ENCODE results near the gene CACTIN. TPM values are rescaled to one million over a fixed set of nuclear protein-coding genes. Genes with fewer than 3 reads are reported as not detected.

The CACTIN gene
- total RNA-seq, 1 experiment from 2014 or later: 36.3 TPM

DNA sequence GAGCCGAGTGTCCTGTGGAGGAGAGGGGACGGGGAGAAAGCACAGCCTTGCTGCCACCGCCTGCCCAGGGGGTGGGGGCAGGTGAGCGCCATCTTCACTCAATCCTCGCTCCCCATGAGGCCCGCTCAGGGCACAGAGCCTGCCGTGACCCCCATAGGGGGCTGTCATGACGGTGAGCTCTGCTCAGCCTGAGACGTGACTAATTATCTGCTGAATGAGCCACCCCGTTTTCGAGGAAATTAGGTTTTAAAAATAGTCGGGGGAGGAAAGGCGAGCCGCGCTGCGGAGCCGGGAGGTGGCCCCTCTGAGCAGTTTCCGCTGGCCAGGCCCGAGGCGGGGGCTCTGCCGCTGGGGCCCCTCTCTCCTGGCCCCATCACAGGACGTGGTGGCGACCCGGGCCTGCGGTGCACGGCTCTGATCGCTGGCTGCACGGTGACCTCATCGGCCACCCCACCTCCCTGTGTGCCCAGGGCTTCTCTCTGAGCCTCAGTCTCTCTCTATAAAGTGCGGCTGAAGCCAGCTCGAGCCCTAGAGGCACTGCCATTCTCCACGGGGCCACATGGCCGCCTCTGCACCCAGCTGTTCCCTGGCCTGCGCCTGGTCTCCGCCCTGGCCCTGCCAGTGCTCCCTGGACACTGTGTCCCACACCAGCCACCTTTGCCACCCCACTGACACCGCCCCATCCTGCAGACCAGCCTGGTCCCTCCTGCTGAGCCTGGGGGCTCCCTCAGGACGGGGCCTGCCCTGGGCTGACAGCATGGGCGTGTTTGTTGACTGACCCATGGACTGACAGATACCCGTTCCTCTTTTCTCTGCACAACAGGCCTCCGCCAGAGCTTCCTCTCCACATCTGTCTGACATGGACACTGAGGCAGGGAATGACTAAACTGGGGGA is 45.3 kb upstream of the CACTIN start:
- POLR2A ChIA-PET (ENCODE audit: low non-redundant PET): no interaction called here
- intact Hi-C loops (cut with micrococcal nuclease; ENCODE audit: unreplicated experiment): no loop called here

DNA sequence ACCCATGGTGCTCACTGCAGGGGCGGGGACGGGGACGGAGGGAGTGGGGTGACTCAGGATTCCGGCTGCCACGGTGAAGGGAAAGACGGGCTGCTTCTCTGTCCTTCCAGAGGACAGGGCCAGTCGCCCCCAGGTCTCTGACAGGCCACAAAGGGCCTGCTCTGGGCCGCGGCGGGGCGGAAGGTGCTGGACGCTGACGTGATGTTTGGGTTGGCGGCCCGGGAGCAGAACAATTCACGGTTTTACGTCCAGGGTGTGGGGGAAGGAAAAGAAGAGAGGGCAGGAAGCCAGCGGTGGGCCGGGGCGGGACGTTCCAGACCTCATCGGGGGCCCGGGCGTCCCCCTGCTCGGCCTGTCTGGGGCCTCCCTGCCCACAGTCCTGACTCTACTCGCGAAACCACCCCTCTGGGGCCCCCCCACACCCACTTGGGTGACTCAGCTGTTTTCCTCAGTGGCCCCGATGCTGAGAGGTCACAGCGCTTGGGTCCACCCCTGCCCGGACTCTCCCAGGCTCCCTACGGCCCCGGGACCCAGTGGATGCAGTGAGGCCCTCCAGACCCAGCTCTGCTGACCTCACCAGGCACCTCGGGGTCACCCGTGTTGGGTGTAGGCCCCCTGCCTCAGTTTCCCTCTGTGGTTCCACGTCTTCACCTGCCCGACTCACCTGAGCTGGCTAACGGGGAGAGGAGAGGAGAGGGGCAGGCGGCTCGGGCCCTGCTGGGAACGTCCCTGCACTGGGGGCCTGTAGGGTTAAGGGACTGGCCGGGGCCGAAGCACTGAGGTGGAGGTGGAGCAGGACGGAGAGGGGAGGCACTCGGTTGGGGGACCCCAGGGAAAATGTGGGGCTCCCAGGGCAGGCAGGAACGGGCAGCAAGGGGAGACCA is 44.4 kb upstream of the CACTIN start:
- TF ChIP-seq, protein P1, sequence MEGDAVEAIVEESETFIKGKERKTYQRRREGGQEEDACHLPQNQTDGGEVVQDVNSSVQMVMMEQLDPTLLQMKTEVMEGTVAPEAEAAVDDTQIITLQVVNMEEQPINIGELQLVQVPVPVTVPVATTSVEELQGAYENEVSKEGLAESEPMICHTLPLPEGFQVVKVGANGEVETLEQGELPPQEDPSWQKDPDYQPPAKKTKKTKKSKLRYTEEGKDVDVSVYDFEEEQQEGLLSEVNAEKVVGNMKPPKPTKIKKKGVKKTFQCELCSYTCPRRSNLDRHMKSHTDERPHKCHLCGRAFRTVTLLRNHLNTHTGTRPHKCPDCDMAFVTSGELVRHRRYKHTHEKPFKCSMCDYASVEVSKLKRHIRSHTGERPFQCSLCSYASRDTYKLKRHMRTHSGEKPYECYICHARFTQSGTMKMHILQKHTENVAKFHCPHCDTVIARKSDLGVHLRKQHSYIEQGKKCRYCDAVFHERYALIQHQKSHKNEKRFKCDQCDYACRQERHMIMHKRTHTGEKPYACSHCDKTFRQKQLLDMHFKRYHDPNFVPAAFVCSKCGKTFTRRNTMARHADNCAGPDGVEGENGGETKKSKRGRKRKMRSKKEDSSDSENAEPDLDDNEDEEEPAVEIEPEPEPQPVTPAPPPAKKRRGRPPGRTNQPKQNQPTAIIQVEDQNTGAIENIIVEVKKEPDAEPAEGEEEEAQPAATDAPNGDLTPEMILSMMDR (conservative IDR thresholded peaks at IDR 0.05; ENCODE audit: low read depth, low read length): no peak
- TF ChIP-seq EZH2 (IDR thresholded peaks at IDR 0.05; ENCODE audit: borderline replicate concordance, low read depth, low read length, poor library complexity, severe bottlenecking): no peak
- ChIA-PET CTCF (interaction anchor here (0.6 kb wide), 1 partner anchor 43 kb away, joined by 3 read pairs; no protein-coding TSS in a partner anchor), POLR2A (ENCODE audit: low non-redundant PET) (no interaction called here)
- DNase-seq (ENCODE audit: low spot score): no peak
- no TSS peak for BruUV-seq (replicated peaks)
- intact Hi-C loops (cut with micrococcal nuclease; ENCODE audit: unreplicated experiment): no loop called here
- no peaks in the 10 kb centered on the region for H3K36me3 ChIP-seq (ENCODE audit: insufficient read depth, low read length, poor library complexity, severe bottlenecking)
- peak overlapping the region; percentile 67 for H3K27ac ChIP-seq (ENCODE audit: low read depth, low read length, poor library complexity, severe bottlenecking)
- H3K27me3 ChIP-seq (replicated peaks; ENCODE audit: insufficient read depth, low read depth, low read length, poor library complexity): no peaks in the 10 kb centered on the region
- H3K4me3 ChIP-seq (ENCODE audit: low read depth, low read length, poor library complexity, severe bottlenecking): no peak overlapping the region
- H3K9me3 ChIP-seq (ENCODE audit: low read depth, low read length, poor library complexity, severe bottlenecking): no peaks in the 10 kb centered on the region
- peaks cover 12% of the 10 kb centered on the region for H3K4me1 ChIP-seq (ENCODE audit: insufficient read depth, low read length, poor library complexity, severe bottlenecking)

More for the DNA sequence above, 45.3 kb upstream of the CACTIN start:
- CTCF ChIA-PET: interaction anchor here (0.6 kb wide), 1 partner anchor 44 kb away, joined by 3 read pairs; no protein-coding TSS in a partner anchor
- peak overlapping the region; percentile 67 for H3K27ac ChIP-seq (ENCODE audit: low read depth, low read length, poor library complexity, severe bottlenecking)
- H3K4me3 ChIP-seq (ENCODE audit: low read depth, low read length, poor library complexity, severe bottlenecking): no peak overlapping the region
- BruUV-seq (replicated peaks): no TSS peak
- H3K4me1 ChIP-seq (ENCODE audit: insufficient read depth, low read length, poor library complexity, severe bottlenecking): peaks cover 12% of the 10 kb centered on the region
- no peaks in the 10 kb centered on the region for H3K9me3 ChIP-seq (ENCODE audit: low read depth, low read length, poor library complexity, severe bottlenecking)
- H3K36me3 ChIP-seq (ENCODE audit: insufficient read depth, low read length, poor library complexity, severe bottlenecking): no peaks in the 10 kb centered on the region
- no peaks in the 10 kb centered on the region for H3K27me3 ChIP-seq (replicated peaks; ENCODE audit: insufficient read depth, low read depth, low read length, poor library complexity)
- no peak for DNase-seq (ENCODE audit: low spot score)
- TF ChIP-seq, protein P1 (conservative IDR thresholded peaks at IDR 0.05; ENCODE audit: low read depth, low read length): peak; percentile 38
- no peak for TF ChIP-seq EZH2 (IDR thresholded peaks at IDR 0.05; ENCODE audit: borderline replicate concordance, low read depth, low read length, poor library complexity, severe bottlenecking)

DNA sequence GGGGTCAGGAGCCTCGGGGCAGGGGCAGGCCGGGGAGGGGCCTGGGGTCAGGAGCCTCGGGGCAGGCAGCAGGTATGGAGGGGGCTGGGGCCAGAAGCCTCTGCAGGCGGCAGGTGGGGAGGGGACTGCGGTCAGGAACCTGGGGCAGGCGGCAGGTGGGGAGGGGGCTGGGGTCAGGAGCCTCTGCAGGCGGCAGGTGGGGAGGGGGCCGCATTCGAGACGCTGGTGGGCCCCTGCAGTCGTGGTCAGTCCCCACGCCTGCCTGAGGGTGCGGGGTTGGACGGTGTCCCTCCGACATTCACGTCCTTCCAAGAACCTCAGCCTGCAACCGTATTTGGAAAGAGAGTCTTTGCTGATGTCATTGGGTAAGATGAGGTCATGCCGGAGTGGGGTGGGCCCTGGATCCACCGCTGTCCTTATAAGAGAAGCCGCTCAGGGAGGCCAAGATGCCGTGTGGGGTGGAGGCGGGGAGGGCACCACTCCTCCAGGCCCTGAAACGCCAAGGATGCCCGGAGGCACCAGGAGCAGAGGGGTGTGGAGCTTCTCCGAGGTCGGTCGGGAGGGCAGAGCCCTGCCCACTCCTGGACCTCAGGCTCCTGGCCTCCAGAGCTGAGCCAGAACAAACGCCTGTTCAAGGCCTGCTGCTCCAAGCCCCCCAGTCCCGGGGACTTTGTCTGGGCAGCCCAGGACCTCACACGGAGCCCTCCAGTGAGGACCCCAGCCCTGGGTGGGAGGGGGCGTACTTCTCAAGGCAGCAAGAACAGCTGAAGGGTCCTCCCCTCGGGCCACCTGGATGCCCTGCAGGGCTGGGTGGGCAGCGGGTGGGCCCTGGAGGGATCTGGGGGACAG is 43.6 kb upstream of the CACTIN start:
- ChIA-PET POLR2A (ENCODE audit: low non-redundant PET) (no interaction called here), CTCF (no interaction called here)
- BruUV-seq (replicated peaks): no TSS peak
- Histone ChIP-seq H3K36me3 (ENCODE audit: insufficient read depth, low read length, poor library complexity, severe bottlenecking) (no peaks in the 10 kb centered on the region), H3K4me1 (ENCODE audit: insufficient read depth, low read length, poor library complexity, severe bottlenecking) (peaks cover 12% of the 10 kb centered on the region), H3K9me3 (ENCODE audit: low read depth, low read length, poor library complexity, severe bottlenecking) (no peaks in the 10 kb centered on the region), H3K27me3 (replicated peaks; ENCODE audit: insufficient read depth, low read depth, low read length, poor library complexity) (no peaks in the 10 kb centered on the region), H3K27ac (ENCODE audit: low read depth, low read length, poor library complexity, severe bottlenecking) (no peak overlapping the region), H3K4me3 (ENCODE audit: low read depth, low read length, poor library complexity, severe bottlenecking) (no peak overlapping the region)
- intact Hi-C loops (cut with micrococcal nuclease; ENCODE audit: unreplicated experiment): no loop called here
- peak; percentile 26 for DNase-seq (ENCODE audit: low spot score)
- no peak for TF ChIP-seq EZH2 (IDR thresholded peaks at IDR 0.05; ENCODE audit: borderline replicate concordance, low read depth, low read length, poor library complexity, severe bottlenecking)
- TF ChIP-seq, protein P1 (conservative IDR thresholded peaks at IDR 0.05; ENCODE audit: low read depth, low read length): no peak

Data from A673 (cell line).